H1 (cell line): ENCODE measurements around the gene RABL2B.

Source experiments
- BACH1 ChIP-seq: IDR thresholded peaks from 2 replicates; pipeline ENCODE4 v1.6.1; 2012; ENCODE audit warnings: low read length, improper control_type of control experiment
- EP300 ChIP-seq, 2 experiments: IDR thresholded peaks; 1 replicate in 1 of 2; 2 replicates in 1 of 2; pipeline ENCODE4 v1.6.1; 2011 to 2012; ENCODE audit warnings: low read depth in 2 of 2, low read length in 2 of 2, mild to moderate bottlenecking in 2 of 2, borderline replicate concordance in 1 of 2, inconsistent platforms in 1 of 2, moderate library complexity in 1 of 2
- EZH2 ChIP-seq: fragments of 200-600 bp; sonication (generic); IDR thresholded peaks from 2 replicates; pipeline ENCODE4 v1.7.1; 2012; ENCODE audit warnings: low read depth, mild to moderate bottlenecking, moderate library complexity, low read length, inconsistent platforms; ENCODE audit not compliant: severe bottlenecking
- KDM5A ChIP-seq: fragments of 200-600 bp; IDR thresholded peaks from 2 replicates; pipeline ENCODE4 v1.7.1; 2012; ENCODE audit warnings: mild to moderate bottlenecking, low read length, inconsistent platforms, mixed read lengths
- YY1 ChIP-seq: IDR thresholded peaks from 2 replicates; pipeline ENCODE4 v1.6.1; 2011; ENCODE audit warnings: low read depth, mild to moderate bottlenecking, low read length
- TF ChIP-seq, protein P1 (sequence below), 3 experiments: IDR thresholded peaks; 1 replicate in 2 of 3; 2 replicates in 1 of 3; pipeline versions ENCODE4 v1.5.1 to v1.6.1; 2011; ENCODE audit warnings: low read length in 3 of 3, mild to moderate bottlenecking in 3 of 3, inconsistent platforms in 2 of 3, low read depth in 1 of 3, moderate library complexity in 1 of 3; ENCODE audit not compliant: insufficient read depth in 1 of 3; ENCODE audit errors: control extremely low read depth in 1 of 3

DNA sequence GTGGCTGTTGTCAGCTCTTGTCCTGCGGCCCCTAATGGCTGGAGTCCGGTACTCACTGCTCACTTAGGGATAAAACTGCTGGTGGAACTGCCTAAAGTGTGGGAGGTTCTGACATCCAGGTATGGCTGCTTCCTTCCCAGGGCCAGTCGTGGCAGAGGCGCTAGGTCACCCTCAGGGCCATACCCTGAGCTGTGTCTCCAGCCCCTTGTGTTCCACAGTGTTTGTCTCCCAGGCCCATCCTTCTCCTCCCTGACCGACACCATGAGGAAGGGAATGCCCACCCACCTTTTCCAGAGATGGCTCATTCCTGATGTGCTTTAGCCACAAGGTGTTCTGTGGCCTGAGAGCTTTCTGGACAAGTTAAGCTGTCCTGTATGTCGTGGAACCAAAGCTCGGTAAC lies 57.8 kb downstream of the RABL2B start:
- TF ChIP-seq, protein P1, sequence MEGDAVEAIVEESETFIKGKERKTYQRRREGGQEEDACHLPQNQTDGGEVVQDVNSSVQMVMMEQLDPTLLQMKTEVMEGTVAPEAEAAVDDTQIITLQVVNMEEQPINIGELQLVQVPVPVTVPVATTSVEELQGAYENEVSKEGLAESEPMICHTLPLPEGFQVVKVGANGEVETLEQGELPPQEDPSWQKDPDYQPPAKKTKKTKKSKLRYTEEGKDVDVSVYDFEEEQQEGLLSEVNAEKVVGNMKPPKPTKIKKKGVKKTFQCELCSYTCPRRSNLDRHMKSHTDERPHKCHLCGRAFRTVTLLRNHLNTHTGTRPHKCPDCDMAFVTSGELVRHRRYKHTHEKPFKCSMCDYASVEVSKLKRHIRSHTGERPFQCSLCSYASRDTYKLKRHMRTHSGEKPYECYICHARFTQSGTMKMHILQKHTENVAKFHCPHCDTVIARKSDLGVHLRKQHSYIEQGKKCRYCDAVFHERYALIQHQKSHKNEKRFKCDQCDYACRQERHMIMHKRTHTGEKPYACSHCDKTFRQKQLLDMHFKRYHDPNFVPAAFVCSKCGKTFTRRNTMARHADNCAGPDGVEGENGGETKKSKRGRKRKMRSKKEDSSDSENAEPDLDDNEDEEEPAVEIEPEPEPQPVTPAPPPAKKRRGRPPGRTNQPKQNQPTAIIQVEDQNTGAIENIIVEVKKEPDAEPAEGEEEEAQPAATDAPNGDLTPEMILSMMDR (IDR thresholded peaks at IDR 0.05; ENCODE audit: control extremely low read depth in 1 of 3, insufficient read depth in 1 of 3, low read depth in 1 of 3, low read length in 3 of 3): no peak
- TF ChIP-seq EZH2 (no peak), EP300 (IDR thresholded peaks at IDR 0.05; ENCODE audit: borderline replicate concordance in 1 of 2, low read depth in 2 of 2, low read length in 2 of 2) (no peak), YY1 (no peak), KDM5A (no peak), BACH1 (no peak)
